ENCODE measurements around the gene TIAM2. TPM values are rescaled to one million over a fixed set of nuclear protein-coding genes. Genes with fewer than 3 reads are reported as not detected.

The TIAM2 gene
- total and polyA plus RNA-seq, 9 of the 15 experiments (the other 6 are each of a cell fraction or from before 2014, with no cell fraction given): 0.73 to 6.5 (median 4.3) TPM

- TF ChIP-seq CHD7 (IDR thresholded peaks at IDR 0.05; ENCODE audit: low read depth, low read length): no peak
- TF ChIP-seq CXXC5 (CRISPR knock-in tag; IDR thresholded peaks at IDR 0.05): no peak
- no peak for TF ChIP-seq FOXK1 (CRISPR knock-in tag; IDR thresholded peaks at IDR 0.05; ENCODE audit: borderline replicate concordance)
- no peak for TF ChIP-seq POLR2H (tag; IDR thresholded peaks at IDR 0.05; ENCODE audit: low read depth)
- no peak for TF ChIP-seq POLR2B (IDR thresholded peaks at IDR 0.05; ENCODE audit: low read depth, partially characterized antibody)
- no peak for TF ChIP-seq HDAC8 (tag; IDR thresholded peaks at IDR 0.05)
- TF ChIP-seq ZNF431 (CRISPR knock-in tag; IDR thresholded peaks at IDR 0.05): no peak
- no peak for TF ChIP-seq HMGN3 (IDR thresholded peaks at IDR 0.05; ENCODE audit: borderline replicate concordance, extremely low read depth, insufficient read length, low read depth, low read length)
These were observed 156.0 kb downstream of the TIAM2 start (continued) for GRCh38 chr6:155150967-155151671.

Data from K562 (cell line).